Cardiac fibroblast (primary cell): ENCODE data around the gene NPHS1.
"Not testable (repeated sequence)": the region's sequence is repeated elsewhere in the genome, so short reads cannot be mapped to it uniquely, and the experiment has no call there.

Experiments
- DNase-seq, 2 donors: peaks; one replicate each; pipeline versions ENCODE4 v3.0.0 to v3.0.0-alpha.2; 2010; ENCODE audit warnings: low read depth in 2 of 2
- H3K4me3 ChIP-seq, 2 donors: replicated peaks in 1 of 2; 1 replicate in 1 of 2; 2 replicates in 1 of 2; pipeline ENCODE4 v1.5.1; 2011; ENCODE audit warnings: low read depth in 2 of 2, low read length in 2 of 2, mild to moderate bottlenecking in 2 of 2, moderate library complexity in 1 of 2
- TF ChIP-seq, protein P1 (sequence below): IDR thresholded peaks from one replicate; pipeline ENCODE4 v1.5.1; 2011; ENCODE audit warnings: low read depth, mild to moderate bottlenecking, low read length, inconsistent platforms

The NPHS1 gene

DNA sequence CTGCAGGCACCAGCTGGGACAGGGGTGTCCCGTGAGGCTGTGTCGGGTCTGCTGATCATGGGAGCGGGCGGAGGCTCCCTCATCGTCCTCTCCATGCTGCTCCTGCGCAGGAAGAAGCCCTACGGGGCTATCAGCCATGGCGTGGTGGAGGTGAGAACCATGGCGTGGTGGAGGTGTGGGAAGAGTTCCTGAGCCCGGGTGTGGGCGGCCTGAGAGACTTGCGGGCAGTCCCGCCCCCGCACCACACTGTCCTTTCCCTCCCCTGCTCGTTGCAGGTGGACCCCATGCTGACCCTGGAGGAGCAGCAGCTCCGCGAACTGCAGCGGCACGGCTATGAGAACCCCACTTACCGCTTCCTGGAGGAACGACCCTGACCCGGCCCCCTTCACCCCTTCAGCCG, 26.8 kb upstream of the NPHS1 start:
- DNase-seq: no peak
- TF ChIP-seq, protein P1, sequence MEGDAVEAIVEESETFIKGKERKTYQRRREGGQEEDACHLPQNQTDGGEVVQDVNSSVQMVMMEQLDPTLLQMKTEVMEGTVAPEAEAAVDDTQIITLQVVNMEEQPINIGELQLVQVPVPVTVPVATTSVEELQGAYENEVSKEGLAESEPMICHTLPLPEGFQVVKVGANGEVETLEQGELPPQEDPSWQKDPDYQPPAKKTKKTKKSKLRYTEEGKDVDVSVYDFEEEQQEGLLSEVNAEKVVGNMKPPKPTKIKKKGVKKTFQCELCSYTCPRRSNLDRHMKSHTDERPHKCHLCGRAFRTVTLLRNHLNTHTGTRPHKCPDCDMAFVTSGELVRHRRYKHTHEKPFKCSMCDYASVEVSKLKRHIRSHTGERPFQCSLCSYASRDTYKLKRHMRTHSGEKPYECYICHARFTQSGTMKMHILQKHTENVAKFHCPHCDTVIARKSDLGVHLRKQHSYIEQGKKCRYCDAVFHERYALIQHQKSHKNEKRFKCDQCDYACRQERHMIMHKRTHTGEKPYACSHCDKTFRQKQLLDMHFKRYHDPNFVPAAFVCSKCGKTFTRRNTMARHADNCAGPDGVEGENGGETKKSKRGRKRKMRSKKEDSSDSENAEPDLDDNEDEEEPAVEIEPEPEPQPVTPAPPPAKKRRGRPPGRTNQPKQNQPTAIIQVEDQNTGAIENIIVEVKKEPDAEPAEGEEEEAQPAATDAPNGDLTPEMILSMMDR: no peak
- H3K4me3 ChIP-seq: no peak overlapping the region

DNA sequence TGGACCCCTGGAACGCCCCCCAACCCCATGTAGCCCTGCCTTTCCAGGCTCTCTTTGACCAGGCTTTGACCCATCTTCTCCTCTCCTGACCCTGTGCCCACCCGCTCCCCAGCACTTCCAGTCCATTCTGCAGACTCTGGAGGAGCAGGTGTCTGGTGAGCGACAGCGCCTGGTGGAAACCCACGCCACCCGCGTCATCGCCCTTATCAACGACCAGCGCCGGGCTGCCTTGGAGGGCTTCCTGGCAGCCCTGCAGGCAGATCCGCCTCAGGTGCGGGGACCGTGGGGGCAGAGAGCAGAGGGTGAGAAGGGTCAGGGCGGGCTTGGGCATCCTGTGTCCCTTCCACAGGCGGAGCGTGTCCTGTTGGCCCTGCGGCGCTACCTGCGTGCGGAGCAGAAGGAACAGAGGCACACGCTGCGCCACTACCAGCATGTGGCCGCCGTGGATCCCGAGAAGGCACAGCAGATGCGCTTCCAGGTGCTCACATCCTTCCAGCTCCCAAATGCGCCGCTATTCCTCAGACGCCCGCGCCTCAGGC, 22.2 kb upstream of the NPHS1 start:
- H3K4me3 ChIP-seq: no peak overlapping the region
- no peak for DNase-seq

DNA sequence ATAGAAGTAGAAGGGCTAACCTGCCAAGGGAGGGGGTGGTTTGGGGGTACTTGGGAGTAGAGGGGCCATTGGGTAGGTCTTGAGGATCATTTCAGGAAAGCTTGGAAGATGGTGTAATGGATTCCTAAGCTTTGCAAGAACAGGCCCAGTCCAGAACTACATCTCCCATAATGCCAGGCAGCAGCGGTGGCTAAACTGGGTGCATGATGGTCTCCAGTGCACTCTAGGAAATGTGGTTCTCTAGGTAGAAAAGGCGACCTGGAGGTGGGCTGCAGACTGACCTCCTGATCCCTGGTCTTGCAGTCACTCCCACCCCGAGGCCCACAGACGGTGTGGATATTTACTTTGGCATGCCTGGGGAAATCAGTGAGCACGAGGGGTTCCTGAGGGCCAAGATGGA, 19.9 kb upstream of the NPHS1 start:
- DNase-seq: no peak
- TF ChIP-seq, protein P1: no peak
- H3K4me3 ChIP-seq: no peak overlapping the region

More for the DNA sequence above, 22.2 kb upstream of the NPHS1 start:
- TF ChIP-seq, protein P1: no peak

DNA sequence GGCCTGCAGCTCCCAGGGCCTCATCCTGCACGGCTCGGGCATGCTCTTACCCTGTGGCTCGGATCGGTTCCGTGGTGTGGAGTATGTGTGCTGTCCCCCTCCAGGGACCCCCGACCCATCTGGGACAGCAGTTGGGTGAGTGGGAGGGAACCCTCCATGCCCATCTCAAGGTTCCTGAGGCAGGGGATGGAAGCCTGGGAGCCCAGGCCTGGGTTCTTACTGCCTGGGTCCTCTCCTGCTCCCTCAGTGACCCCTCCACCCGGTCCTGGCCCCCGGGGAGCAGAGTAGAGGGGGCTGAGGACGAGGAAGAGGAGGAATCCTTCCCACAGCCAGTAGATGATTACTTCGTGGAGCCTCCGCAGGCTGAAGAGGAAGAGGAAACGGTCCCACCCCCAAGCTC, 19.3 kb upstream of the NPHS1 start:
- TF ChIP-seq, protein P1: no peak
- DNase-seq: no peak

DNA sequence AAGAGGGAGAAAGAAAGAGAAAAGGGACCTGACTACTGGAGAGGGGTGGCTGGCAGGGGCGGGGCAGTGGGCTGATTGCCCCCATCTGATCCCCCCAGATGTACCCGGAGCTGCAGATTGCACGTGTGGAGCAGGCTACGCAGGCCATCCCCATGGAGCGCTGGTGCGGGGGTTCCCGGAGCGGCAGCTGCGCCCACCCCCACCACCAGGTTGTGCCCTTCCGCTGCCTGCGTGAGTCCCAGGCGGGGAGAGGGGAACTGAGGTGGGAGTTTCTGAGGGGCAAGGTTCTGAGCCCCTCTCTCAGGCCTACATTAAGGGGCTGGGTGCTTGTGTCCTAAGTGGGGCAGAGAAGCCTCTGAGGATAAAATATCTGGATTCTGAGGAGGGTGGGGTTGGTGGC, 18.5 kb upstream of the NPHS1 start:
- DNase-seq: no peak
- TF ChIP-seq, protein P1: no peak
- no peak overlapping the region for H3K4me3 ChIP-seq

More for the DNA sequence above, 19.3 kb upstream of the NPHS1 start:
- H3K4me3 ChIP-seq: no peak overlapping the region

DNA sequence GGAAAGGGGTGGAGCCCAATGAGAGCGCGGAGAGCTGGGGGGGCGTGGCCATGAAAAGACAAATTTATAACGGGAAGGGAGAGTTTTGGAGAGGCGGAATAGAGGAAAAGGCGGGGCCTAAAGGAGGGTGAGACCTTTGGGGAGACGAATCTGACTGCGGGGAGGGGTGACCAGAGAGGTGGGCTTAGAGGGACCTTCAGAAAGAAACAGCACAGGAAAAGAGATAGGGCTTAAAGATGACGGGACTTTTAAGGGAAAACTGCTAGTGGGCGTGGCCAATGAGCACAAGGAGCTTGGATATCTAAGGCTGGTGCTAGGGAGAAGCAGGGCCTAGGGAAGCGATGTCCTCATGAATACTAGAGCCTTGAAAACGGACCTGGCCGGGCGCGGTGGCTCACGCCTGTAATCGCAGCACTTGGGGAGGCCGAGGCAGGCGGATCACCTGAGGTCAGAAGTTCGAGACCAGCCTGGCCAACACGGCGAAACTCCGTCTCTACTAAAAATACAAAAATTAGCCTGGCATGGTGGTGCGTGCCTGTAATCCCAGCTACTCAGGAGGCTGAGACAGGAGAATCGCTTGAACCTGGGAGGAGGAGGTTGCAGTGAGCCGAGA, 17.9 kb upstream of the NPHS1 start:
- DNase-seq, H3K4me3 ChIP-seq: not testable (repeated sequence)

DNA sequence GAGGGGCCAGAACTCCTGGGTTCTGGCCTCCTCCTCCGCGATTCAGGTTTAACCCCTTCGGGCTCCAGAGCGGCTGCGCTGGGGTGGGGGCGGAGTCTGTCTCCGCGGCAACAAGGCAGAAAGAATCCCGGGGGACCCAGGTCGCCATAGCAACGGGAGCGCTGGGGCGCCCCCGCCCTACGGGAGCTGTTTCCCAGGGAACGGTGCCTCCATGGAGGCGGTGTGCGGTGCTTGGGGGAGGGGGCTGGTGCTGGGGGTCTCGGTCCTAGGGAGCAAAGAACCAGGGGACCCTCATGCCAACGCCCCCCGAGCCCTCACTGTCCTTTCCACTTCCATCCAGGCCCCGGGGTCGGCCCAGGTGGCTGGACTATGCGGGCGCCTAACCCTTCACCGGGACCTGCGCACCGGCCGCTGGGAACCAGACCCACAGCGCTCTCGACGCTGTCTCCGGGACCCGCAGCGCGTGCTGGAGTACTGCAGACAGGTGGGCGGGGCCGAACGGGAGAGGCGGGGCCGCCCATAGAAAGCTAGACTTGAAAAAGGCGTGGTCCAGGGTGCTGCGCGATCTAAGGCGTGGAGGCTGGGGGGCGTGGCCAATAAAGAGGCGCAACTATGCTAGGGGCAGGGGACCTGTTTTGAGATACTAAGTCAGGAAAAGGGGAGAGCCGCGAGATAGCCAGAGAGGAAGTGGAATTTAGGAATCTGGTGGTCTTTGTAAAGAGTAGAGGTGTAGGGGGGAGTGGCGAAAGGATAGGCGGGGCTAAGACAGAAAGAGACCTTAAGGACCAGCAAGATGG, 17.2 kb upstream of the NPHS1 start:
- DNase-seq: peak; percentile 61 to 69
- TF ChIP-seq, protein P1: no peak
- peak overlapping the region in 1 of 2 donors; percentile 2 for H3K4me3 ChIP-seq
